Endothelial cell of umbilical vein (primary cell): Measurements from ENCODE around the gene PRPF19.

Experiments used
- EZH2 ChIP-seq: IDR thresholded peaks from 2 replicates; pipeline ENCODE4 v1.6.1; 2012; ENCODE audit warnings: borderline replicate concordance, low read depth, mild to moderate bottlenecking, moderate library complexity, low read length, inconsistent platforms; ENCODE audit not compliant: severe bottlenecking
- FOS ChIP-seq: IDR thresholded peaks from 2 replicates; pipeline ENCODE4 v1.6.1; 2011; ENCODE audit warnings: mild to moderate bottlenecking, low read length, moderate library complexity, borderline replicate concordance; ENCODE audit not compliant: insufficient read depth
- JUN ChIP-seq: IDR thresholded peaks from 2 replicates; pipeline ENCODE4 v1.6.1; 2011; ENCODE audit warnings: borderline replicate concordance, low read depth; ENCODE audit not compliant: insufficient read length, insufficient read depth
- MAX ChIP-seq: IDR thresholded peaks from 2 replicates; pipeline ENCODE4 v1.6.1; 2011; ENCODE audit not compliant: insufficient read depth, insufficient read length
- POLR2A ChIP-seq: IDR thresholded peaks from 2 replicates; pipeline ENCODE4 v1.6.1; 2012; ENCODE audit warnings: low read depth, mild to moderate bottlenecking, control low read depth, low read length
- POLR2AphosphoS5 ChIP-seq: IDR thresholded peaks from 2 replicates; pipeline ENCODE4 v1.6.1; 2012; ENCODE audit warnings: low read depth, mild to moderate bottlenecking, control low read depth, low read length, moderate library complexity; ENCODE audit not compliant: insufficient read depth
- TF ChIP-seq, protein P1 (sequence below), 2 donors: IDR thresholded peaks; 1 replicate in 1 of 2; 2 replicates in 1 of 2; pipeline ENCODE4 v1.5.1; 2011; ENCODE audit warnings: low read length in 2 of 2, mild to moderate bottlenecking in 2 of 2, moderate library complexity in 2 of 2, control low read depth in 1 of 2, inconsistent platforms in 1 of 2, low read depth in 1 of 2; ENCODE audit not compliant: insufficient read depth in 1 of 2; ENCODE audit errors: extremely low read depth in 1 of 2

DNA sequence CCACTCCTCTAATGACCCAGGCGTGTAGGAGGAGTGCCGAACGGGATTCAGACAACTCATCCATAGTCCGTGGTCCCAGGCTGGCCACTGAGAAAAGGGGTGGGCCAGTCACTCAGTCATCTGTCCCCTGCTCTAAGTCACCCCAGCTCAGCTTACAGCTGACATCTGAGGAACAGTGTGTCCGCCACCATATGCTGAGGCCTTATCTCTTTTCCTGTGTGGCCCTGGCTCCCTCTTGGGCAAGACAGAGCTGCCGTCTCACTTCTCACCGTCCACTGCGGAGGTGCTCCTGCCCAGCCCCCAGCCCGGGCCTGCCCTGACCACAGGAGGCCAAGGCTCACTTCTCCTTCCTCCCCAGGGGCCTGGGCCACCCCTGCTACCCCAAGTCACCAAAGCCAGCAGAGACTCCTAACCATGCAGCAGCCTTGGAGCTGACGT is 57.7 kb downstream of the PRPF19 start:
- TF ChIP-seq, protein P1, sequence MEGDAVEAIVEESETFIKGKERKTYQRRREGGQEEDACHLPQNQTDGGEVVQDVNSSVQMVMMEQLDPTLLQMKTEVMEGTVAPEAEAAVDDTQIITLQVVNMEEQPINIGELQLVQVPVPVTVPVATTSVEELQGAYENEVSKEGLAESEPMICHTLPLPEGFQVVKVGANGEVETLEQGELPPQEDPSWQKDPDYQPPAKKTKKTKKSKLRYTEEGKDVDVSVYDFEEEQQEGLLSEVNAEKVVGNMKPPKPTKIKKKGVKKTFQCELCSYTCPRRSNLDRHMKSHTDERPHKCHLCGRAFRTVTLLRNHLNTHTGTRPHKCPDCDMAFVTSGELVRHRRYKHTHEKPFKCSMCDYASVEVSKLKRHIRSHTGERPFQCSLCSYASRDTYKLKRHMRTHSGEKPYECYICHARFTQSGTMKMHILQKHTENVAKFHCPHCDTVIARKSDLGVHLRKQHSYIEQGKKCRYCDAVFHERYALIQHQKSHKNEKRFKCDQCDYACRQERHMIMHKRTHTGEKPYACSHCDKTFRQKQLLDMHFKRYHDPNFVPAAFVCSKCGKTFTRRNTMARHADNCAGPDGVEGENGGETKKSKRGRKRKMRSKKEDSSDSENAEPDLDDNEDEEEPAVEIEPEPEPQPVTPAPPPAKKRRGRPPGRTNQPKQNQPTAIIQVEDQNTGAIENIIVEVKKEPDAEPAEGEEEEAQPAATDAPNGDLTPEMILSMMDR (IDR thresholded peaks at IDR 0.05; ENCODE audit: extremely low read depth in 1 of 2, insufficient read depth in 1 of 2, low read depth in 1 of 2, low read length in 2 of 2) = no peak
- TF ChIP-seq EZH2 (no peak), POLR2A (no peak), POLR2AphosphoS5 (no peak), JUN (no peak), MAX (no peak), FOS (no peak)
